T-helper 2 cell treated with Interferon-gamma antibody and Interleukin-4, amounts not matched to agents 100 ng/mL and 5 ng/mL, for 36 hours (primary cell): ENCODE measurements around the gene RAP1GDS1. TPM values are rescaled to one million over a fixed set of nuclear protein-coding genes. Genes with fewer than 3 reads are reported as not detected.
"Not testable (repeated sequence)": the region's sequence is repeated elsewhere in the genome, so short reads cannot be mapped to it uniquely, and the experiment has no call there.

Source experiments
- intact Hi-C: fragments of 100-400 bp; cut with micrococcal nuclease; formaldehyde crosslinking; loops from one replicate; pipeline ENCODE4 v1.15.1; 2023
- total RNA-seq: library from RNA; stranded (reverse); gene quantifications from 2 replicates; pipeline ENCODE4 v1.2.3, GENCODE V29; 2022

RAP1GDS1 gene
- total RNA-seq, 1 donor from 2014 or later: 73.1 TPM

DNA sequence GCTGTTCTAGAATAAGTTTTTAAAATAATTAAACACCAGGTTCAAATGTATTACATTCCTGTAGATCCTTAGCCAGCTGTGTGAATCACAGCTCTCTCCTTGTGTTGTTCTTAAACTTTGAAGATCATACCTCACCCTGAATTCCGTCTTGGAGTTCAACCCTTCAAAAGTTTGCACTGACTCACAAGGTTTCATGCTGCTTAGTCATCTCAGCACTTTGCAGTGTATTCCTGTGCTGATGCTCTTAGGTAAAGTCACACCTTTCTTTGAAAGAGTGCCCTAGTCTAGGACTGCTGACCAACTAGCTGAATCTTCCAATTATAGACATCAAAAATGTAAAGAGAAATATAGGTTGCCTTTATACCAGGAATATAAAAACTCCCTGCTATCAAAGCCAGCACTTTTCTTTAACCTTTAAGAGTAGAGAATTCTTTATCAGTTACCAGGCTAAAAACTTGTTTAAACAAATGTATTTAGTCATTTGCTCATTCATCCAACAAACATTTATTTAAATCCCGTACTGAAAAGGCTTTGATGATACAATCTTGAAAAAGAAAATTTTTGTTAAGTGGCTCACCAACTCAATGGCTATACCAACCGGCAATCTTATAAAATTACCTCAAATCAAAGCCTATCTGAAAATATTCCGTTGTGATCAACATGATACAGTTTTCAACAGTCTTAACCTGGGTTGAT lies 169.7 kb downstream of the RAP1GDS1 start:
- intact Hi-C loops: no loop called here

DNA sequence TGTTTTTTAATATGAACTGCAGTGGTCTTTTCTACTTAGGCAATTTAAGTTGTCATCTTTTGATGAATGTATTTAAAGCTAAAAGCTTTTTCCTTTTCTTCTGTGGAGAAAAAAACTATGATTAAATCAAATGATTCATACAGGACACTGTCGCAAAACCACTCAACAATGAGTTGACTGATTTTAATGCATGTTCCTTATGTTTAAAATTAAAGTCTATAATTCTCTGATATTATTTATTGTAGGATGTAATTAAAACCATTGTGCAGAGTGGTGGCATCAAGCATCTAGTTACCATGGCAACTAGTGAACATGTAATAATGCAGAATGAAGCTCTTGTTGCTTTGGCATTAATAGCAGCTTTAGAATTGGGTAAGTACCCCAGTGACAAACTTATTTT lies 172.5 kb downstream of the RAP1GDS1 start:
- intact Hi-C loops: no loop called here

DNA sequence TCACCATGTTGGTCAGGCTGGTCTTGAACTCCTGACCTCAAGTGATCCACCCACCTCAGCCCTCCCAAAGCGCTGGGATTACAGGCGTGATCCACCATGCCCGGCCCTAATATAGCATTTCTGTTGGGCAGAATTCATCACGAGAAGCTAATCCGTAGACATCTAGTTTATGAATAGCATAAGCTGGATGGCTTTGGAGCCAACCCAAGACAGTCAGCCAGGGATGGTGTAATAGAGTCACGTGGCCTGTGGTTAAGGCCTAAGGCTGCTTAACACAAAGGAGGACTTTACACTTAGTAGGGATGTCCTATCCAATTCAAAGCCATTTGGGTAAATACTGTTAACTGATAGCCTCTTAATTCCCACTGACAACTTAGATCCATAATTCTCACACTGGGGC lies 173.6 kb downstream of the RAP1GDS1 start:
- intact Hi-C loops: no loop called here

DNA sequence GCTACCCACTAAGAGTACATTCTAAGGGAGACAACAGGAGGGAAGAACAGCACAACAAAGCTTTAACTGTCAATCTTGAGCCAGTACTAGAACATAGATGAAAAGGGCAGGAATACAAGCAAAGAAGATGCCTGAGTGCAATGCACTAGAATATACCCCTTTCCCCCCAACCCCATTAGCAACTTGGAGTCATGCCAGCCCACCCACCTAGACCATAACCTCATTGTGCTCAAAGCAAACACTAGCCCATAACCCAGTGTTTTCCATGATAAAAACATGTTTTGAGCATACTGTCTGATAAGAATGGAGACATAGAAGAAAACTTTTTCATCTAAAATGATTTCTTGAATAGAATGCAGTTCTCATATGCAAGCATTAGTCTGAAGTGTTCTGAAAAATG lies 183.2 kb downstream of the RAP1GDS1 start:
- intact Hi-C loops: no loop called here

DNA sequence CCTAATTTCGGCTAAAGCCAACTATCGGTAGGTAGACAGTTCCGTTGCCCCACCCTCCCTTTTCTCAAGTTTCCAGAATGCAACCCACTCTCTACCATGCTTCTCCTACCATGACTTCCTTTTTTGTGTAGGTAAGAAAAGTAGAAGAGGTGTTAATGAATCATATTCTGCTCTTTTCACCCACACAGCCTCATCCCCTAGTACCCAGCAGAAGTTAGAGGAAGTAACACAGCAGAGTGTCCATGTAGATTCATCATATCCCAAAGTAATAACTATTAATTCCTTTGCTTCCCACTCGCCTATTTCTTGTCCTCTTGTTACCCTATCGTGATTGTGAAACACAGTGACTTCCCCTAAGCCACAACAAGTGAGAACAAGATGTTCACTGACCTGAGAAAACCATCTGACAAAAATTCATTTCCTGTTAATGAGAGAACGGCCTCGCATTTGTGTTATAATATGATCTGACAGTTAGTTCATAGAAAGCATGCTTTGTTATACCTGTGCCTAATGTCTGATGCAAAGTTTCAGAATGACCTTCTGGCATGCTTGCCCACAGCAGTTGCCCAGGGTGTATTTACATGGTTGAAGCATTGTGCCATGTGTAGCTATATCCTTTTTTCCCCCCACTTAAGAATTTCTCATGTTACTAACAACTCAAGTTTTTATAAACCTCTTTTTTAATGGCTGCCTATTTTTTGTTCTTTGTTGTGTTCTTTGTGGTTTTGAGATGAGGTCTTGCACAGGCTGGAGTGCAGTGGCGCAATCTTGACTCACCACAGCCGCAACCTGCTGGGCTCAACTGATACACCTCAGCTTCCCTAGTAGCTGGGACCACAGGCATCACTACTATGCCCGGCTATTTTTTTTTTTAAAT lies 185.6 kb downstream of the RAP1GDS1 start:
- intact Hi-C loops: loop anchor here (1.0 to 5.0 kb wide), 8 partner anchors 158 to 1061 kb away; partner anchors contain the start of genes EIF4E, METAP1 and STPG2

DNA sequence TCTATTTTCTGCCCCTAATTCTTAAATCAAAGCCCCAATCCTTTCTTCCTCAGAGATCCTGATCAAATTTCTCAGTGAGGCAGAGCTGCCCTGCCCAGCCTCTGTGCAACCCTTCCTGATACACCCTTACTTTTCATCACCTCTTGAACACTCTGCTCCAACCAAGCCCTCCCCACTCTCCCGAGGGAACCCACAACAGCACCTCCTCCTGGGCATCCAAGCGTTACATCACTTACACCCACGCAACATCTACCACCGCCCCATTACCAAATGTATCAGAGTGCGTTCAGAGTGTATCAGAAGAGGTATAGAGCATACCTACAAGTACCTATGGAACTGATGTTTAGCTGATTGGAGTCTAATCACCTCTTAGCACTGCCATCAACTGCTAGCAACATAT lies 186.5 kb downstream of the RAP1GDS1 start:
- intact Hi-C loops: loop anchor here (1.0 to 5.0 kb wide), 8 partner anchors 159 to 1060 kb away; partner anchors contain the start of genes EIF4E, METAP1 and STPG2

DNA sequence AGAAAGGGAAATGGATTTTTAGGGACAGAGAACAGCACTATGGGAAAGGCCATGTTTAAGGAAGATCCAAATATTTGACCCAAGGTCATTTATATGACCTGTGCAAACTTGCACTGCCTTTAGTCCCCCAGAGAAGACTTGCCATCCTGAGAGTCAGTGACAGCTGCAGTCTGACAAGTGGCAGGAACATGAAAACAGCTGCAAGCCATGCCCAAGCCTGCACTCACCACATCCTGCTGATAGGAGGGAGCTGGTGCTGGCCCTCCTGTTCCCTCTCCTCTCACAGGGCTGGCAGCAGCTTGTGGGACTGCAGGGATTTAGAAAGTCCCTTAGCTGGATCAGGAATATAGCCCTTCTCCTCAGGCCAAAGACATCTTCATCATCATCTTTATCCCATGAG lies 187.7 kb downstream of the RAP1GDS1 start:
- intact Hi-C loops: loop anchor here (5.0 kb wide), 4 partner anchors 213 to 1058 kb away; partner anchors contain the start of genes METAP1 and STPG2

GRCh38 chr4:98452091-98452490 lies 190.9 kb downstream of the RAP1GDS1 start:
- intact Hi-C loops: no loop called here

GRCh38 chr4:98457422-98457821 lies 196.2 kb downstream of the RAP1GDS1 start:
- intact Hi-C loops: not testable (repeated sequence)

DNA sequence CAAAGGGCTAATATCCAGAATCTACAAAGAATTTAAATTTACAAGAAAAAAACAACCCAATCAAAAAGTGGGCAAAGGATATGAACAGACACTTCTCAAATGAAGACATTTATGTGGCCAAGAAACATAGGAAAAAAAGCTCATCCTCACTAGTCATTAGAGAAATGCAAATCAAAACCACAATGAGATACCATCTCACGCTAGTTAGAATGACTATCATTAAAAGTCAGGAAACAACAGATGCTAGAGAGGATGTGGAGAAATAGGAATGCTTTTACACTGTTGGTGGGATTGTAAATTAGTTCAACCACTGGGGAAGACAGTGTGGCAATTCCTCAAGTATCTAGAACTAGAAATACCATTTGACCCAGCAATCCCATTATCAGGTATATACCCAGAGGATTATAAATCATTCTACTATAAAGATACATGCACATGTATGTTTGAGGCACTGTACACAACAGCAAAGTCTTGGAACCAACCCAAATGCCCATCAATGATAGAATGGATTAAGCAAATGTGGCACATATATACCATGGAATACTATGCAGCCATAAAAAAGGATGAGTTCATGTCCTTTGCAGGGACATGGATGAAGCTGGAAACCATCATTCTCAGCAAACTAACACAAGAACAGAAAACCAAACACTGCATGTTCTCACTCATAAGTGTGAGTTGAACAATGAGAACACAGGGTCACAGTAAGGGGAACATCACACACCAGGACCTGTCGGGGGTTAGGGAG lies 200.1 kb downstream of the RAP1GDS1 start:
- intact Hi-C loops: not testable (repeated sequence)

DNA sequence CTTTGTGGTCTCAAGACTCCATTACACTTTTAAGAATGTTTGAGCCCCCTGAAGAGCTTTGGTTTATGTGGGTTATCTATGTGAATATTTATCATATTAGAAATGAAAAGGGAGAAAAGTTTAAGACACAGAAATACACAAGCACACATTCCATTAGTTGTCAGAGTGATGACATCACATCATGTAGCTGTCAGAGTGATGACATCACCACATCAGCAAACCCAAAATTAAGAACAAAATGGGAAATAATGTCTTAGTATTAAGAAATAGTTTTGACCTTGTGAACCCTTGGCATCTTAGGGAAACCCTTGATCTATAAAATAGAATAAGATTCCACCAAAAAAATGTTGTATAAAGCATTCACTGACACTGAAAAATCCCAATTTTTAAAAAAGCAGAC lies 201.3 kb downstream of the RAP1GDS1 start:
- intact Hi-C loops: no loop called here

- intact Hi-C loops: loop anchor here (2.0 to 5.0 kb wide), 8 partner anchors 190 to 940 kb away; partner anchors contain the start of genes ADH5, EIF4E, METAP1 and STPG2
Observed at GRCh38 chr4:98466868-98467599, 205.8 kb downstream of the RAP1GDS1 start.

- intact Hi-C loops: loop anchor here (2.0 to 5.0 kb wide), 8 partner anchors 190 to 940 kb away; partner anchors contain the start of genes ADH5, EIF4E, METAP1 and STPG2
Observed at GRCh38 chr4:98467627-98468072, 206.5 kb downstream of the RAP1GDS1 start.

- intact Hi-C loops: loop anchor here (5.0 kb wide), 5 partner anchors 189 to 939 kb away; partner anchors contain the start of genes EIF4E, STPG2 and TSPAN5
Observed at GRCh38 chr4:98468709-98469108, 207.5 kb downstream of the RAP1GDS1 start.

DNA sequence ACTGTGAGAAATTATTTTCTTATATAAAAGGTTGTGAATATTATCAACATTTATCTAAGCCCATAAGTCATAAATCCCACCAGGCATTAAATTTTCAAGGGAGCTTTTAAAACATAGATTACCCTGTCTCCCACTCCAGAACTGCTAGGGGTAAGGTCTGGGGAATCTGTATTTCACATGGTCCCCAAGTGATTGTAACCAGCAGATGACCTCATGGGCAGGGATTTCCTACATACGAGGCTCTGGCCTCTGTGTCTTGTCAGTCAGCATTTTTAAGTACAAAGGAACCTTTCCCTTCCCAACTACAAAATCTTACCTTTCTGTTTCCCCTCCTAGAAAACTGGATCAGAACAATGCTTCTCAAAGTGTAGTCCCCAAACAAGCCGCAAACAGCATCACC lies 208.6 kb downstream of the RAP1GDS1 start:
- intact Hi-C loops: loop anchor here (5.0 kb wide), 5 partner anchors 188 to 938 kb away; partner anchors contain the start of genes EIF4E, STPG2 and TSPAN5

- intact Hi-C loops: no loop called here
Observed at GRCh38 chr4:98470366-98470765, 209.2 kb downstream of the RAP1GDS1 start.

DNA sequence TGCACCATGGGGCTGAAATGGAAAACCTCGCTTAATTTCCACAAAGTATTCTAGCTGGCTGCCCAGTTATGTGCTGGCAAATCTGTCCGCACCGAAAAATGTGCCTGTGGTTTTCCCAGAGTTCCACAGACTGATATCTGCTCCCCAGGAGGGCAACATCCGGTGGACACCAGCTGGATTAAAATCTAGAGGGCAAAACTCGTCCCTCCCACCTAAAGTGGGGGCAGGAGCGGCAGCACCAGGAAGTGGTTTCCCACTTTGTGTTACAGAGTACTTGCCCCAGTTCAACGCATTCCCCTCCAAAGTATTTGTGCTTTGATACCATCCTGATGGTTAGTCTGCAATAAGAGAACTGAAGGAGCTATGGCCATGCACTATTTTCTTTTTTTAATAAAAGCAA lies 209.6 kb downstream of the RAP1GDS1 start:
- intact Hi-C loops: no loop called here

DNA sequence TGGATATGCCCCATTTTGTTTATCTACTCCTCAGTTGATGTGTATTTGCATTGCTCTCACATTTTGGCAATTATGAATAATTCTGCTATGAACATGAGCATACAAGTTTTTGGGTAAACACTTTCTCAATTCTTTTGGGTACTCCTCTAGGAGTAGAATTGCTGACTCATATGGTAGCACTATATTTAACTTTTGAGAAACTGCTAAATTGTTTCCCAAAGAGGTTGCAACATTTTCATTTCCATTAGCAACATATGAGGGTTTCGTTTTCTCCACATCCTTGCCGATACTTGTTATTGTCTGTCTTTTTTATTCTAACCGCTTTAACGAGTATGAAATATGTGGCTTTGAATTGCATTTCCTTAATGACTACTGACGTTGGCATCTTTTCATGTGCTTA lies 211.9 kb downstream of the RAP1GDS1 start:
- intact Hi-C loops: no loop called here

DNA sequence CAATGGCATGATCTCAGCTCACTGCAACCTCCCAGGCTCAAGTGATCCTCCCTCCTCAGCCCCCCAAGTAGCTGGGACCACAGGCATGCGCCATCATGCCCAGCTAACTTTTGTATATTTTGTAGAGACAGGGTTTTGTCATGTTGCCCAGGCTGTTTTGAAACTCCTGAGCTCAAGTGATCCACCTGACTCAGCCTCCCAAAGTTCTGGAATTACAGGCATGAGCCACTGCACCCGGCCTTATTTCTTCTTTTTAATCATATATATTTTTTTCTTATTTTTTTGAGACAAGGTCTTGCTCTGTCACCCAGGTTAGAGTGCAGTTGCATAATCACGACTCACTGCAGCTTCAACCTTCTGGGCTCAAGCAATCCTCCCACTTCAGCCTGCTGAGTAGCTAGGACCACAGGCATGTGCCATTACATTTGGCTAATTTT lies 213.2 kb downstream of the RAP1GDS1 start:
- intact Hi-C loops: no loop called here

DNA sequence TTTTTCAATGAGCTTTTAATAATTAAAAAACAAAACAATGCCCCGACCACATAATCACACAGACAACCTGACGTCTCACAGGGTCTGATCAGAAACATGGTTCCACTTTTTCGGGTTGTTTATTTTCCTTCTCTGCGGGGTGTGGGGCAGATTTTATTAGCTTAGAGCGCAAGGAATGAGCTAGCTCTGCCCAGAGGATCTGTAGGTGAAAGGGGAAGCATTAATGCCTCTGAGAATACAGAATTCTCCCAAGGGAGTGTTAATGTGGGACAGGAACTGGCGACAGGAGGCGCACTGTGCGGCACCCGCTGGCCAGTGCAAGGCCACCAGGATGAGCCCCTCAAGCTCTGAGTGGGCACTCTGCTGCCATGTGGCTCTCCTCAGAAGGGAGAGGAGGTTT lies 215.7 kb downstream of the RAP1GDS1 start:
- intact Hi-C loops: no loop called here
